Testis (tissue), 3 donors: ENCODE results near the gene POLR1A. TPM values are rescaled to one million over a fixed set of nuclear protein-coding genes. Genes with fewer than 3 reads are reported as not detected.

Experiments used
- DNase-seq: peaks from one replicate; pipeline ENCODE4 v3.0.0-alpha.2; 2019
- H3K27ac ChIP-seq, 2 donors: fragments of 200-600 bp; sonication (generic); one replicate each; pipeline ENCODE4 v1.5.1; 2019
- H3K27me3 ChIP-seq: fragments of 200-600 bp; sonication (generic); one replicate; pipeline ENCODE4 v1.5.1; 2019
- H3K36me3 ChIP-seq: fragments of 200-600 bp; sonication (generic); one replicate; pipeline ENCODE4 v1.5.1; 2017; ENCODE audit warnings: low read depth; ENCODE audit errors: missing control alignments
- H3K4me1 ChIP-seq: fragments of 200-600 bp; sonication (generic); one replicate; pipeline ENCODE4 v1.5.1; 2019
- H3K4me3 ChIP-seq, 2 donors: fragments of 200-600 bp; sonication (generic); one replicate each; pipeline ENCODE4 v1.5.1; 2017 to 2019
- H3K9me3 ChIP-seq: fragments of 200-600 bp; sonication (generic); one replicate; pipeline ENCODE4 v1.5.1; 2017
- CTCF ChIP-seq, 3 experiments: fragments of 450-650 bp in 2 of 3; fragments of 200-600 bp in 1 of 3; sonication (generic) in 1 of 3; IDR thresholded peaks; one replicate each; pipeline ENCODE4 v1.5.1; 2016 to 2019; ENCODE audit warnings: antibody characterized with exemption in 3 of 3, mild to moderate bottlenecking in 2 of 3, moderate library complexity in 1 of 3
- POLR2A ChIP-seq: fragments of 450-650 bp; IDR thresholded peaks from one replicate; pipeline ENCODE4 v1.6.1; 2017; ENCODE audit warnings: antibody characterized with exemption, mild to moderate bottlenecking, moderate library complexity
- WGBS, 2 donors: methylation state at CpG; one replicate each; pipeline ENCODE4 v1.1.5; 2018; 5-methylcytosine and 5-hydroxymethylcytosine counted together
- intact Hi-C: fragments of 100-400 bp; cut with DNase I; formaldehyde crosslinking; loops from one replicate; pipeline ENCODE4 v1.15.1; 2023; ENCODE audit warnings: low total_unique reads
- polyA plus RNA-seq: library from polyadenylated mRNA; stranded (reverse); fragments of 350-450 nt; fragmentation: Illumina TruSeq; extraction: RNeasy Lipid Tissue Mini Kit (QIAGEN cat#74804); gene quantifications from one replicate; pipeline ENCODE4 v1.2.3, GENCODE V29; 2014; ENCODE audit warnings: low read depth, low replicate concordance; ENCODE audit not compliant: insufficient read depth
- total RNA-seq, 2 donors: library from RNA; depleted of rRNA; stranded (reverse); fragments of >200 nt; gene quantifications; one replicate each; pipeline ENCODE4 v1.2.3, GENCODE V29; 2016

POLR1A gene
- total and polyA plus RNA-seq, 3 donors from 2014 or later = 20.0 to 28.7 (median 28.1) TPM

- no peak overlapping the region for H3K4me3 ChIP-seq
- H3K36me3 ChIP-seq = no peaks in the 10 kb centered on the region
- no peaks in the 10 kb centered on the region for H3K4me1 ChIP-seq
- no peak overlapping the region for H3K27ac ChIP-seq
- TF ChIP-seq CTCF (IDR thresholded peaks at IDR 0.05) = no peak
- TF ChIP-seq POLR2A = no peak
- DNase-seq = no peak
- intact Hi-C loops = no loop called here
- no peaks in the 10 kb centered on the region for H3K27me3 ChIP-seq
- H3K9me3 ChIP-seq = no peaks in the 10 kb centered on the region
- 87 to 100% methylated on average over 5 to 9 of the region's 9 CpGs for WGBS, 2 donors
These were observed 94.2 kb downstream of the POLR1A start for GRCh38 chr2:86011449-86011941.

GRCh38 chr2:86010083-86010482 is 95.6 kb downstream of the POLR1A start:
- H3K36me3 ChIP-seq = no peaks in the 10 kb centered on the region
- intact Hi-C loops = no loop called here
- no peak for DNase-seq
- H3K27ac ChIP-seq = no peak overlapping the region
- no peaks in the 10 kb centered on the region for H3K9me3 ChIP-seq
- no peak for TF ChIP-seq POLR2A
- TF ChIP-seq CTCF (IDR thresholded peaks at IDR 0.05) = no peak
- no peak overlapping the region for H3K4me3 ChIP-seq
- no peaks in the 10 kb centered on the region for H3K4me1 ChIP-seq
- no peaks in the 10 kb centered on the region for H3K27me3 ChIP-seq

GRCh38 chr2:86006524-86006923 is 99.2 kb downstream of the POLR1A start:
- H3K27ac ChIP-seq = no peak overlapping the region
- intact Hi-C loops = no loop called here
- H3K9me3 ChIP-seq = no peaks in the 10 kb centered on the region
- DNase-seq = no peak
- WGBS, 2 donors = 84 to 93% methylated on average over 2 of the region's 2 CpGs
- no peaks in the 10 kb centered on the region for H3K36me3 ChIP-seq
- TF ChIP-seq POLR2A (no peak), CTCF (IDR thresholded peaks at IDR 0.05) (no peak)
- no peaks in the 10 kb centered on the region for H3K4me1 ChIP-seq
- H3K27me3 ChIP-seq = no peaks in the 10 kb centered on the region
- no peak overlapping the region for H3K4me3 ChIP-seq

- Histone ChIP-seq H3K27me3 (no peaks in the 10 kb centered on the region), H3K4me3 (no peak overlapping the region), H3K9me3 (no peaks in the 10 kb centered on the region), H3K4me1 (peaks cover 7% of the 10 kb centered on the region), H3K36me3 (no peaks in the 10 kb centered on the region), H3K27ac (no peak overlapping the region)
- TF ChIP-seq CTCF (IDR thresholded peaks at IDR 0.05) = no peak
- no peak for TF ChIP-seq POLR2A
- no peak for DNase-seq
- WGBS, 2 donors = 95% methylated on average over 3 of the region's 3 CpGs
- intact Hi-C loops = no loop called here
These were observed 101.7 kb downstream of the POLR1A start for GRCh38 chr2:86003967-86004366.

GRCh38 chr2:86003104-86003503 is 102.6 kb downstream of the POLR1A start:
- 92 to 100% methylated on average over 1 of the region's 1 CpG for WGBS, 2 donors
- Histone ChIP-seq H3K36me3 (no peaks in the 10 kb centered on the region), H3K27ac (no peak overlapping the region), H3K27me3 (no peaks in the 10 kb centered on the region), H3K4me1 (peaks cover 13% of the 10 kb centered on the region), H3K9me3 (no peaks in the 10 kb centered on the region), H3K4me3 (no peak overlapping the region)
- intact Hi-C loops = no loop called here
- no peak for DNase-seq
- no peak for TF ChIP-seq POLR2A
- TF ChIP-seq CTCF (IDR thresholded peaks at IDR 0.05) = no peak
